T-helper 2 cell treated with Interferon-gamma antibody and Interleukin-4, amounts not matched to agents 100 ng/mL and 5 ng/mL, for 36 hours (primary cell): ENCODE data around the gene TMEM205. TPM values are rescaled to one million over a fixed set of nuclear protein-coding genes. Genes with fewer than 3 reads are reported as not detected.

ENCODE experiments used
- intact Hi-C: fragments of 100-400 bp; cut with micrococcal nuclease; formaldehyde crosslinking; loops from one replicate; pipeline ENCODE4 v1.15.1; 2023
- total RNA-seq: library from RNA; stranded (reverse); gene quantifications from 2 replicates; pipeline ENCODE4 v1.2.3, GENCODE V29; 2022

TMEM205 gene
- 26.3 and 28.4 TPM in 2 replicates for total RNA-seq

DNA sequence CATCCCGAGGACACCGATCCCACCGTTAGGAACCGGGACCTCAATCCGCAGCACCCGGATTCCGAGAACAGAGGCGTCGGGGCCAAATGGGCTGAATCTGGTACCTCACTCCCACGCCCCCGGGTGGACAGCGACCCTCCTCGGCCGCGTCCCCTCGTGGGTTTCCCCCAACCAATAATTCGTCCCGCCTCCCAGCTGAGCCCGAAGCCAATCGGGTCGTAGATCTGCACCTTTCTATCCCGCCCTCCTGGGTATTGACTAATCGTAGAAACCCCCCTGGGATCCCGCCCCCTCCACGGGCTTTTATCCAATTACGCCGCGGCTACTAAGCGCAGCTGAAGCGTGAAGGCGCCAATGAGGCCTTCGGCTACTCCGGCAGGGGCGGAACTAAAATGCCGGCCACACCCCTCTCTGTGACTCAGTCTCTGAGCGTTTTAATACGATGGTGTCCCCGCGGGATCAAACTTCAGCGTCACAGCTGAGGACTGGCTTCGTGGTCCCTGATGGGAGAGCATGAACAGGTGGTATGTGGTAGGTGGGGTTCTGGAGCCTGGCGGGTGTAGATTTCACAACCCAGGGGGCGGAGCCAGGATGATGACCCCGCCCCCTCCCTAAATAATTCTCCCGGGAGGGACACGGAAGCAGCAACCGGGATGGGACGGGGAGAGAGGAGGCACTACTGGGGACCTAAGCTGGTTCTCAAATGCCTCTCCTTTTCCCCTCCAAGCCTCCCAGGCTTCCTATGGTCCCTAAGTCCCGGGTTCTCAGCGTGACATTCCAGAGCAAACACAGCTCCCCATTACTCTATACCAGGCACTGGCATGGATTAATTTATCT lies at the start of gene TMEM205, which contains the start of gene CCDC159:
Gene TMEM205 (minus strand): TSS at position 165 of the 837 bp plus-strand sequence. CDS start 649 bp downstream, outside the sequence.
Gene CCDC159 (plus strand): TSS at position 416 of the 837 bp plus-strand sequence. CDS start 88 bp downstream, at position 504.
- intact Hi-C loops, result loop anchor here (1.0 kb wide), 2 partner anchors 9 to 29 kb away; partner anchors contain the start of gene PLPPR2

DNA sequence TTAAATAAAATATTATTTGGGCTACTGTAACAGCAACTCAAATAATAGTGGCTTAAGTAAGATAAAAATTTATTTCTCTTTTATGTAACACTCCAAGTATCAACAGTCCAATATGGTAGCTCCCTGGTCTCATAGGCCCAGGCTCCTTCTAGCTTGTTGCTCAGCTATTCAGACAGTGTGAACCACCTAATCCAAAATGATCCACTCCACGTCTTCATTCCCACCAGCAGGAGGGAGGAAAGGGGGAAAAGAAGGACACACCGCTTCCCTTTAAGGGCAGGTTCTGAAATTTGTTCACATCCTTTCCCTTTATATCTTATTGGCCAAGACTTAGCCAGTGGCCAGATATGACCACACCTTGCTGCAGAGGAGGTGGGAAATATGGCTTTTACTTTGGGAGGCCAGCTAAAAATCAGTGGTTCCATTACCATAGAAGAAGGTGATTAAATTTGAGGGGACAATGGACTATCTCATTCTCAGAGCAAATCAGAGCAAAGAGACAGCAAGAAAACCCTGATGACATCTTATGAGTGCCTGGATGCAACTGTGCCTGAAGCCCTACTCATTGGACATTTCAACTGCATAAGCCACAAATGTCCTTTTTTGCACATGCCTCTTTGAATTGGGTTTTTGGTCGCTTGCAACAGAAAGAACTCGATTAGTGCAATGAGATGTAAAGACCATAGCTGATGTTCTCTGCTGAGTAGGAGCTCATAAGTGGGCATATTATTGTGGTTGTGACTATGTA lies 45.0 kb upstream of the TMEM205 start:
- intact Hi-C loops, result no loop called here

DNA sequence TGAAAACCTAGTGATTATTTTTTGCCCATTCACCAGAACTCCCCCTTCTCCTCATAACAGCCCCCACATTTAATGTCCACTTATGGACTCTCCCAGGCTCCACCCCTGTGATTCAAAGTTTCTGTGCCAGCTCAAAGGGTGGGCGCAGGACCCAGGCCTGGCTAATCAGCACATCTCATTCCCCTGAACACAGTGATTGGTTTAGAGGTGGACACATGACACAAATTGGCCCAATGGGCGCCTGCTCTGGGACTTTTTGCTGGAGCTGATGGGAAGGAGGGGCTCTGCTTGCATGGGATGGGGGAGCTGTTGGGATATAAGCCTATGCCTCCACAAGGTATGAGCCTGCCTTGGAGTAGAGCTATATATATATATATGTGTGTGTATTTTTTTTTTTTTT lies 44.3 kb upstream of the TMEM205 start:
- intact Hi-C loops, result no loop called here

DNA sequence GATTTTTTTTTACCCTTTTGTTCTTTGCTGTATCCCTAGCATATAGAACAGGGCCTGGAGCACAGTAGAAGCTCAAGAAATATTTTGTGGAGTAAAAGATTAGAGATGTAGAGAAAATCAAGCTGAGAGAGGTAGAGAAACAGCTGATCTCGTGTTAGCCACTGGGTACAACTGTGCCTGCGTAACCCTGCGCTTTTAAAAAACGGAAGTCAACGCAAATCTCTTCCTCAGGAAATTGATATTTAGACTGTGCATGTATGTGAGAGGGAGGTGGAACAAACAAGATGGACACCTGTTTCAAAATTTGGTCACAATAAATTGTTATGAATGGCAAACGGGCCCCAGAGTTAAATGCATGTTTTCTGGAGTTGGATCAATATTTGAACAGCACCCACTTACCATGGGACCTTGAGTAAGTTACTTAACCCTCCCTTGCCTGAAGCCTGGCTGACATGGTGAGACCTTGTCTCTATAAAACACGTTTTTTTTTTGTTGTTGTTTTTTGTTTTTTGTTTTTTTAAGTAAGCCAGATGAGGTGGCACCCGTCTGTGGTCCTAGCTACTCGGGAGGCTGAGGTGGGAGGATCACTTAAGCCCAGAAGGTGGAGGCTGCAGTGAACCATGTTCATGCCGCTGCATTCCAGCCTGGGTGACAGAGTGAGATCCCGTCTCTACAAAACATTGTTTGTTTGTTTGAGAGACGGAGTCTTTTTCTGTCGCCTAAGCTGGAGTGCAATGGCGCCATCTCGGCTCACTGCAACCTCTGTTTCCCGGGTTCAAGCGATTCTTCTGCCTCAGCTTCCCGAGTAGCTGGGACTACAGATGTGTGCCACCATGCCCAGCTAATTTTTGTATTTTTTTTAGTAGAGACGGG lies 41.3 kb upstream of the TMEM205 start:
- intact Hi-C loops, result no loop called here

DNA sequence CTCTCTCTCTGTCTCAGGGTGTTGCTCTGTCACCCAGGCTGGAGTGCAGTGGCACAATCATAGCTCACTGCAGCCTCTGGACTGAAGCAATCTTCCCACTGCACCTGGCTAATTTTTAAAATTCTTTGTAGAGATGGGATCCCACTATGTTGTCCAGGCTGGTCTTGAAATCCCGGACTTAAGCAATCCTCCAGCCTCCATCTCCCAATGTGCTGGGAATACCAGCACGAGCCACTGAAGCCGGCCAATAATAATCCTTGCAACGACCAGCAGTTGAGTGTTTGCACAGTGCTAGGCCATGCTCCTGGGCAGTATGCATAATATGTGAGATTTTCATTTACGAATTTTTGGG lies 38.7 kb upstream of the TMEM205 start:
- intact Hi-C loops, result loop anchor here (5.0 kb wide), 1 partner anchor 38 kb away; no protein-coding TSS in a partner anchor

DNA sequence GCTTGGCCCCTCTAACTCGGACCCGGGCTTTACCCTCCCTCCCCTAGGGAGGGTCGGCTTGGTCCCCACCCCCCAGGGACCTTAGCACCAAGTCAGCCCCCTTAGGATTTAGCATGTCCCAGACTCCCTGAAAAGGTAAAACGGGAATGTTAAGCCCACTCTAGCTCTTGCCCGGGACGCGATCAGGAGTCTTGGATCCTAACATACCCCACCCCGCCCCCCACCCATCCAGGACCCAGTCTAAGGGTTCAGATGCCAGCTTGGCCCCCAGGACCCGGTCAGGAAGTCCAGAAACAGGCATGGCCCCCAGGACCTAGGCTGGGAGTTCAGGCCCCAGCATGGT lies 37.6 kb upstream of the TMEM205 start:
- intact Hi-C loops, result loop anchor here (5.0 kb wide), 1 partner anchor 39 kb away; no protein-coding TSS in a partner anchor

DNA sequence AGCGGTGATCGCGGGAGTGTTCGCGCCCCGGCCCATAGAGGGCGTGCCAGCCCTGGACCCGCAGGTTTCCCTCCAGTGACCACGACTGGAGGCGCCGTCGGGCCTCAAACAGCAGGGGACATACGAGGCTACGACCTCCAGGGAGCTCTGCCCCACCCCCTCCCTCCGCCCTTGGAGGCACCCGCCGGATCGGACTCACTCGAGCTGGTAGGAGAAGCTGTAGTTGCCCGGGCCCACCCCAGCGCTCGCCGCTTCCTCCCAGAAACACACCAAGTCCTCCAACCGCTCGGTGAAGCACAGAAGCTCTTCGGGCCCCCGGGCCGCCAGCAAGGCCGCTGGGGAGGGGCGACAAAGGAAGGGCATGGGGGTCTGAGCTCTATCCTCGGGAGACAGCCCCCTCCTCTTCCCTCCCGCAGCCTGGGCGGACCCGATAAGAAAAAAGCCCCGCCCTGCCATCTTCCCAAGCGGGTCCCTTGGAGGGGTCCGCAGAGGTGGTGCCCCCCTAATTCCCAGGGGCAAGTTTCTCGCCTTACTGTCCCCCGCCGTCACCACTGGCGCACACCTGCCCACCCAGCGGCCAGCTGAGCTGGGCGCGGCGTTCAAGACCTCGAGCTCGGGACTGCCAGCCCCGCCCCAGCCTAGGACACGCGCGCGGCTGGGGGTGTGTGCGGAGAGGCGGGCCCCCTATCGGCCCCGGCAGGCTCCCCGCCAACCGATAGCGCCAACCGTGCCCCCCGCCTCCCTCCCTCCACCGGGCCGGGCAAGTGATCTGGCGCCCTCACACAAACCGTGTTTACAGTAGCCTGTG lies 37.0 kb upstream of the TMEM205 start:
- intact Hi-C loops, result loop anchor here (5.0 kb wide), 1 partner anchor 39 kb away; no protein-coding TSS in a partner anchor

DNA sequence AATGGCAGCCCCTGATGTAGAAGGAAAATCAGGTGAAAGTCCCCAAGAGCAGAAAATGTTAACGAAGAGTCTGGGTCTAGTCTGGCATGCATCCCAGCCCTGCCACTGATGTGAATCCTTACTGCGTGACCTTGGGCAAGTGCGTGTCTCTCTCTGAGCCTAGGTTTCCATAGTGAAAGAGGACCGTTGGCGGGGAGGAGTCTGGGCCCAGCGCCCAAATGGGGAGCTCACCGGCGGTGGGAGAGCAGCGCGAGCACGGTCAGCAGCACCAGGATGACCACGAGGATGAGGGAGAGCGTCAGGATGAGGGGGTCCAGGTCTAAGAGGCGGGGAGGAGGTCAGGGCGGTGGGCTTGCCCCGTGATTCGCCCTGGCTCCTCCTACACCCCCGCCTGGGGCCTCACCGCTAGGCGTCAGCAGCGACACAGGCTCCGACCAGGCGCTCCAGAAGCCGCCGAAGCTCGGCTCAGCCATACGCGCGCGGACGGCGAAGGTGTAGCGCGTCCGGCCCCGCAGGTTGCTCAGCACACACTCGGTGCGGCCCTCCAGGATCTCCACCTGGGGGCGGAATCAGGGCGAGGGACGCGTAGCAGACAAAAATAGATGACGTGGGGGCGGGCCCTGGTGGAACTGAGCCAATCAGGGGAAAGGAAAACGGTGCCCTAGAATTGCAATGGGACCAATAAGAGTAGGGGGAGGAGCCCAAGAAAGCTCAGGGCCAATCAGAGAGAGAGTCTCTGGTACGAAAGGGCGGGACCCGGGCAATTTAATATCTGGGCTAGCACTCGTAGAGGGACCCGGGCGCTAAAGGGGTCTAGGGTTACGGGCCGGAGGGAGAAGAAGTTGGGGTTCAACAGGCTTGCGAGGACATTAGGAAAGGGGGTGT lies 34.8 kb upstream of the TMEM205 start:
- intact Hi-C loops, result loop anchor here (1.0 to 5.0 kb wide), 3 partner anchors 41 to 124 kb away; partner anchors contain the start of genes ODAD3, PRKCSH and ZNF653

DNA sequence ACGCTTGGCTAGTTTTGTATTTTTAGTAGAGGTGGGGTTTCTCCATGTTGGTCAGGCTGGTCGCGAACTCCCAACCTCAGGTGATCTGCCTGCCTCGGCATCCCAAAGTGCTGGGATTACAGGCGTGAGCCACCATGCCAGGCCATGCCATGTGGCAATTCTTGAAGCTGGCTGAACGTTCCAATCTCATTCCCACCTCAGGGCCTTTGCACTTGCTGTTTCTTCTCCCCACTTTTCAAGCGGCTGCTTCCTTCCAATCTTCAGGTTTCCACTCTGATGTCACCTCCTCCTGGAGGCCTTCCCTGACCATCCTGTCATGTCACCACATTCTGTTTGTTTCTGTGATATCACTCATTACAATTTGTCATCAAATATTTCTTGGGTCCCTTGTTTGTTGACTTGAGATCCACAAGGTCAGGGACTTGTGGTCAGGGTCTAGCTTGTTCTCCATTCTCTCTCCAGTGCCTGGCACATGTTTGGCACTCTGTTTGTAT lies 33.8 kb upstream of the TMEM205 start:
- intact Hi-C loops, result loop anchor here (5.0 to 10.0 kb wide), 2 partner anchors 42 to 285 kb away; no protein-coding TSS in a partner anchor

DNA sequence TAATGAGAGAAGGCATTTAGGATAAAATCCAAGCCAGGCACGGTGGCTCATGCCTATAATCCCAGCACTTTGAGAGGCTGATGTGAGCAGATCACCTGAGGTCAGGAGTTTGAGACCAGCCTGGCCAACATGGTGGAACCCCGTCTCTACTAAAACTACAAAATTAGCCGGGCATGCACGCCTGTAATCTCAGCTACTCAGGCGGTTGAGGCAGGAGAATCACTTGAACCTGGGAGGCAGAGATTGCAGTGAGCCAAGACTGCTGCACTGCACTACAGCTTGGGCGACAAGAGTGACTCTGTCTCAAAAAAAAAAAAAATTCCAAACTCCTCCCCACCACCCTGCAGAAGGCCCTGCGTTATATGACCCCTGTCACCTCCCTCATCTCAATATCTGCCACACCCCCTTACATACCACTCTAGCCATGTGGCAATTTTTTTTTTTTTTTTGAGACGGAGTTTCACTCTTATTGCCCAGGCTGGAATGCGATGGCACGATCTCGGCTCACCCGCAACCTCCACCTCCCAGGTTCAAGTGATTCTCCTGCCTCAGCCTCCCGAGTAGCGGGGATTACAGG lies 33.3 kb upstream of the TMEM205 start:
- intact Hi-C loops, result loop anchor here (10.0 kb wide), 1 partner anchor 285 kb away; no protein-coding TSS in a partner anchor

DNA sequence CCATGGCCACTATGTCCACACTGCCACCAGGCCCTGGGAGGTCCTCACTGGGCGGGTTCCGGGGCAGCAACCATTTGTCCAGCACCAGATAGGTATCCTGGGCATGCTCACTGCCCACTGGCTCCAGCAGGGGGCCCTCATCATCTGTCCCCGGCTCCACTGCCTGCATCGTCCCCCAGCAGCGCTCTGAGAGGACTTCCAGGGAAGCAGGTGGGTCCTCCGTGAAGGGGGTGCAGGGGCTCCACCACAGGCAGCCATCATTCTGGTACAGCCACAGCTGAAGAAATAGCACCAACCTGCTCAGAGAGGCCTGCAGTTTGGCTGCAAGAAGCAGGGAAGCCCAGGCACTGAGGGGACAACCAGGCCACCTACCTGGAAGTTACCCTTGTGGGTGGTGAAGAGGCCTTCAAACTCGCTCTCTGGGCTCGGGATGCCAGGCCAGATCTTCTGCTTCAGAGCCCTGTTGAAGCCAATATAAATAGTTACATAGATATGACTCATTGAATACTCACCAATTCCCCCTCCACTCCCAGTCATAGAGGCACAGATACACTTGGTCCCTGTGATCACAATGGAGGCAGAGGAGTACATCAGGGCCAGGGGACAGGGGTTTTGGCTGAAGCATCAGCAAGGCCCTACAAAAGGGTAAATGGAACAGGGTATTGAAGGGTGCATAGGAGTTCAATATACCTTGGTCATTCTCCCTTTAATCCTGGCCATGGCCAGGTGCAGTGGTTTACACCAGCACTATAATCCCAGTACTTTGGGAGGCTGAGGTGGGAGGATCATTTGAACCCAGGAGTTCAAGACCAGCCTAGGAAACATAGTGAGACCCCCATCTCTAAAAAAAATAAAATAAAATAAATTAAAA lies 32.5 kb upstream of the TMEM205 start:
- intact Hi-C loops, result loop anchor here (10.0 kb wide), 1 partner anchor 284 kb away; no protein-coding TSS in a partner anchor

DNA sequence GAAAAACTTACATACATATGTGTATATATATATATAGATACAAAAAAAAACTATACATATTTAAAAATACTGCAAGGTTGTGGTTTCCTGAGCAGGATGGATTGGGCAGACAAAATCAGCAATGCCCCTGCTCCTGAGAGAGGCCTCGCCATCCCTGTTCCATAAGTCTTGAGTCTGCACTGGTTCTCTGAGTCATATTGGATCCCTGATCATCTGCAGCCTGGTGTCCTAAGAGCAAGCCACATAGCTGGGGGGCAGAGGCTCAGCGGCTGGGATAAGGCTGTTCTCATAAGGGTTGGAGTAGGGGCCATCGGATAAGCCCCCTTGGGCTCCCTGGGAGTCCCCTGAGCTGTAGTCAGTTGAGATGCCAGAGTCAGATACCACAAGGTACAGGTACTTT lies 31.7 kb upstream of the TMEM205 start:
- intact Hi-C loops, result loop anchor here (10.0 kb wide), 1 partner anchor 283 kb away; no protein-coding TSS in a partner anchor

DNA sequence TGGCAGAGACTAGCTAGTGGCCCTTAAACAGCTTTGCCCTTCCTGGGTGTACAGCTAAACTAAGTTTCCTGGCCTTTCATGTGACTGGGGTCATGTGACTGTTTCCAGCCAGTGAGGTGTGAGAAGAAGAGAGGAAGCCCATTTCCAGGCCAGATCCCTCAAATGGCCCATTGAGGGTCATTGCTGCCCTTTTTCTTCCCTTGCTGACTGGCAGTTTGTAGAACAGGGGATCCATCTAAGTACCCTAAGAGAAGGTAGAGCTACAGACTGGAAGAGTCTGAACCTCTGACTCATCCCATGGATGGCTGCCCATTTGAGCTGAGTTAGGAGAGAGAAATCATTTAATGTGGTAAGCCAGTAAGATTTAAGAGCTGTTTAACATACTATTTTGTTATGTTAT lies 31.2 kb upstream of the TMEM205 start:
- intact Hi-C loops, result loop anchor here (10.0 kb wide), 1 partner anchor 282 kb away; no protein-coding TSS in a partner anchor

DNA sequence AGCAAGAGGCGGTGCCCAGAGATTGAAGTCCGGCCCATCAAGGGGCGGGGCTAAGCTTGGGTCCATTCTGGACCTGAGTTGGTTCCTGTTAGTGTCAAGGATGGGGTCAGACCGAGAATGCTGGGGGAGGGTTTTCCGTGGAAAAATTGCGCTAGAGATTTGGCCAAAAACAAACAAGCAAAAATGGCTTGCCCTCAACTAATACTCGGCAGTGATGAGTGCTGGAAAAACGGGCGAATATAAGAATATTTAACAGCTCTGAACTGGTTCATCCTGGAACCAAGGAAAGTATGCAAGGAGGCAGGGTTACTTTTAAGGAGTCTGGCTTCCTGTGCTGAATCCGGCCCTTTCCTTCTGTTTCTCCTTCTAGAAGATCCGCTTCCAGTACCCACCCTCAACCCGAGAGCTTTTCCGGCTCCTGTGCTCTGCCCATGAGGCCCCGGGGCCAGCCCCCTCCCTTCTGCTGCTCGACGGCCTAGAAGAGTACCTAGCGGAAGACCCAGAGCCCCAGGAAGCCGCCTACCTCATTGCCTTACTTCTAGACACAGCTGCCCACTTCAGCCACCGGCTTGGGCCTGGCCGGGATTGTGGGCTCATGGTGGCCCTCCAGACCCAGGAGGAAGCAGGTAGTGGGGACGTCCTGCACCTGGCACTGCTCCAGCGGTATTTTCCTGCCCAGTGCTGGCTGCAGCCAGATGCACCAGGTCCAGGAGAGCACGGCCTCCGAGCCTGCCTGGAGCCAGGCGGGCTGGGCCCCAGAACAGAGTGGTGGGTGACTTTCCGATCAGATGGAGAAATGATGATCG lies 29.3 kb upstream of the TMEM205 start:
- intact Hi-C loops, result loop anchor here (1.0 to 10.0 kb wide), 4 partner anchors 29 to 281 kb away; partner anchors contain the start of genes CCDC159, ODAD3, PRKCSH and TMEM205

DNA sequence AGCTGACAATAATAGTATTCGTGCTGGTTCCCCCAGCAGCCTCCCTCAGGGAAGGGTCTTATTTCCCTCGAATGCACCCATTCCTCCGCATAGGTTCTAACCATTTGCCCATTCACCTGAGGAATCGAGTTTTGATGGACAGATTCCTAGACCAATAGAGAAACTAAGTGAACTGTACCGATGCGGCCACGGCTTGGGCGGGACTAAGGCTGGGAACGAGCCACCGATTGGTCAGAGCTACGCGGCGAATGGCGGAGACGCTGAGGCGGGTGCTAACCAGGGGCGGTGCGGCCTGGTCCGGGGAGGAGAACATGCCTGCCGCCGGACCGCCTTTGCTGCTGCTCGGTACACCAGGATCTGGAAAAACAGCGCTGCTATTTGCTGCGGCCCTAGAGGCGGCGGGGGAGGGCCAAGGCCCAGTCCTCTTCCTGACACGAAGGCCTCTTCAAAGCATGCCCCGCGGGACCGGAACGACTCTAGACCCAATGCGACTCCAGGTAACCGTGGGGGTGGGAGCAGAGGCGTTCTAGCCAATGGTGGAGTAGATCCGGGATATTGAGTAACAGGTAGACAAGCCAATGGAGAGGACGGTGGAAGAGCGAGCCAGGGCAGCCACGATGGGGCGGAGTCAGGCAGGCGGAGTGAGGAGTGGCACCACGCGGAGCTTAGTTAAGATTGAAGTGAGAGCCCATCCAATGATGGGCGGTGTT lies 28.5 kb upstream of the TMEM205 start, which contains the start of gene SWSAP1:
Gene SWSAP1 (plus strand): TSS at position 234 of the 710 bp plus-strand sequence. CDS start 15 bp downstream, at position 249.
- intact Hi-C loops, result loop anchor here (1.0 to 10.0 kb wide), 5 partner anchors 28 to 280 kb away; partner anchors contain the start of genes CCDC159, ODAD3, PRKCSH and TMEM205
